Gastroesophageal sphincter (tissue), 4 donors: Measurements from ENCODE around the gene TUT4. TPM values are rescaled to one million over a fixed set of nuclear protein-coding genes. Genes with fewer than 3 reads are reported as not detected.

Source experiments
- ATAC-seq: fragments of 150-250 bp; one replicate; pipeline ENCODE4 v1.9.1; 2016; ENCODE audit warnings: mild to moderate bottlenecking, moderate library complexity
- H3K27ac ChIP-seq, 4 donors: fragments of 200-600 bp; sonication (generic) in 3 of 4; 1 replicate in 3 of 4; 2 replicates in 1 of 4; pipeline ENCODE4 v1.5.1; 2016 to 2019
- H3K27me3 ChIP-seq: fragments of 200-600 bp; sonication (generic); one replicate; pipeline ENCODE4 v1.5.1; 2019
- H3K36me3 ChIP-seq, 2 donors: fragments of 200-600 bp; sonication (generic); one replicate each; pipeline ENCODE4 v1.5.1; 2019; ENCODE audit warnings: control low read depth in 1 of 2
- H3K4me1 ChIP-seq, 3 donors: fragments of 200-600 bp; sonication (generic); 1 replicate in 2 of 3; 2 replicates in 1 of 3; pipeline ENCODE4 v1.5.1; 2016 to 2019; ENCODE audit warnings: control low read depth in 2 of 3
- H3K4me3 ChIP-seq, 2 donors: fragments of 200-600 bp; sonication (generic); one replicate each; pipeline ENCODE4 v1.5.1; 2019; ENCODE audit warnings: mild to moderate bottlenecking in 1 of 2, moderate library complexity in 1 of 2
- H3K9me3 ChIP-seq, 3 donors: fragments of 200-600 bp; sonication (generic); one replicate each; pipeline ENCODE4 v1.5.1; 2017 to 2019; ENCODE audit warnings: control low read depth in 2 of 3
- CTCF ChIP-seq, 4 experiments: fragments of 200-600 bp in 2 of 4; fragments of 450-650 bp in 2 of 4; sonication (generic) in 1 of 4; IDR thresholded peaks; one replicate each; pipeline ENCODE4 v1.5.1; 2017 to 2019; ENCODE audit warnings: antibody characterized with exemption in 4 of 4, mild to moderate bottlenecking in 2 of 4, moderate library complexity in 2 of 4
- EP300 ChIP-seq: sonication (generic); formaldehyde crosslinking; IDR thresholded peaks from one replicate; pipeline ENCODE4 v1.6.1; 2017; ENCODE audit warnings: antibody characterized with exemption, mild to moderate bottlenecking
- POLR2A ChIP-seq, 2 donors: fragments of 450-650 bp; IDR thresholded peaks; one replicate each; pipeline ENCODE4 v1.6.1; 2017; ENCODE audit warnings: antibody characterized with exemption in 2 of 2, mild to moderate bottlenecking in 2 of 2, moderate library complexity in 1 of 2
- POLR2AphosphoS5 ChIP-seq: sonication (generic); formaldehyde crosslinking; IDR thresholded peaks from one replicate; pipeline ENCODE4 v1.6.1; 2017; ENCODE audit warnings: antibody characterized with exemption
- WGBS, 2 donors: methylation state at CpG; one replicate each; pipeline ENCODE4 v1.1.5; 2018; ENCODE audit warnings: low coverage in 1 of 2; 5-methylcytosine and 5-hydroxymethylcytosine counted together
- total RNA-seq, 4 donors: library from RNA; depleted of rRNA; stranded (reverse); fragments of >200 nt; gene quantifications; one replicate each; pipeline ENCODE4 v1.1.0, GENCODE V29; 2016

Gene TUT4
- total RNA-seq, 4 donors from 2014 or later, result 32.3 to 56.5 (median 34.0) TPM

DNA sequence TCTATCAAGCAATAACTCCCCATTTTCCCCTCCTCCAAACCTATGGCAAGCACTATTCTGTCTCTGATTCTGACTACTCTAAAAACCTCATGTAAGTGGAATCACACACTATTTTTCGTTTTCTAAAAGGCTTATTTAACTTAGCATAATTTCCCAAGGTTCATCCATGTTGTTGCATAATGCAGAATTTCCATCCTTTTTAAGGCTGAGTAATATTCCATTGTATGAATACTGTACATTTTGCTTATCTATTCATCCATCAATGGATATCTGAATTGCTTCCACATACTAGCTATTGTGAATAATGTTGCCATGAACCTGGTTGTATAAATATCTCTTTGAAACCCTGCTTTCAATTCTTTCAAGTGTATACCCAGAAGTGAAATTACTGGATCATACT, 48.2 kb downstream of the TUT4 start:
- TF ChIP-seq EP300, result no peak
- no peak for TF ChIP-seq POLR2A (IDR thresholded peaks at IDR 0.05)
- no peak for TF ChIP-seq POLR2AphosphoS5
- no peak for TF ChIP-seq CTCF (IDR thresholded peaks at IDR 0.05)
- no peak for ATAC-seq
- H3K27me3 ChIP-seq, result no peaks in the 10 kb centered on the region
- no peaks in the 10 kb centered on the region for H3K9me3 ChIP-seq
- no peak overlapping the region for H3K27ac ChIP-seq
- H3K36me3 ChIP-seq, result peaks cover 0 to 18% of the 10 kb centered on the region in 2 donors
- 95 to 100% methylated on average over 1 of the region's 1 CpG for WGBS, 2 donors
- no peak overlapping the region for H3K4me3 ChIP-seq
- no peaks in the 10 kb centered on the region for H3K4me1 ChIP-seq

GRCh38 chr1:52503706-52504105, 49.2 kb downstream of the TUT4 start:
- no peaks in the 10 kb centered on the region for H3K9me3 ChIP-seq
- peaks cover 0 to 21% of the 10 kb centered on the region in 2 donors for H3K36me3 ChIP-seq
- TF ChIP-seq POLR2A (IDR thresholded peaks at IDR 0.05) (no peak), EP300 (no peak), CTCF (IDR thresholded peaks at IDR 0.05) (no peak), POLR2AphosphoS5 (no peak)
- H3K27ac ChIP-seq, result no peak overlapping the region
- H3K27me3 ChIP-seq, result no peaks in the 10 kb centered on the region
- no peak overlapping the region for H3K4me3 ChIP-seq
- H3K4me1 ChIP-seq, result no peaks in the 10 kb centered on the region
- no peak for ATAC-seq

- Histone ChIP-seq H3K36me3 (peaks cover 0 to 21% of the 10 kb centered on the region in 2 donors), H3K27me3 (no peaks in the 10 kb centered on the region), H3K27ac (no peak overlapping the region), H3K9me3 (no peaks in the 10 kb centered on the region), H3K4me3 (no peak overlapping the region), H3K4me1 (no peaks in the 10 kb centered on the region)
- TF ChIP-seq EP300 (no peak), POLR2AphosphoS5 (no peak), CTCF (IDR thresholded peaks at IDR 0.05) (no peak), POLR2A (IDR thresholded peaks at IDR 0.05) (no peak)
- WGBS, 2 donors, result 69 to 74% methylated on average over 5 of the region's 5 CpGs
- no peak for ATAC-seq
These were observed 50.1 kb downstream of the TUT4 start for GRCh38 chr1:52502789-52503188.

- no peaks in the 10 kb centered on the region for H3K4me1 ChIP-seq
- H3K27me3 ChIP-seq, result no peaks in the 10 kb centered on the region
- ATAC-seq, result no peak
- peaks cover 3 to 63% of the 10 kb centered on the region in 2 donors for H3K36me3 ChIP-seq
- no peak overlapping the region for H3K27ac ChIP-seq
- H3K9me3 ChIP-seq, result no peaks in the 10 kb centered on the region
- 90 to 93% methylated on average over 2 of the region's 2 CpGs for WGBS, 2 donors
- no peak for TF ChIP-seq POLR2A (IDR thresholded peaks at IDR 0.05)
- no peak for TF ChIP-seq CTCF (IDR thresholded peaks at IDR 0.05)
- no peak for TF ChIP-seq EP300
- no peak for TF ChIP-seq POLR2AphosphoS5
- no peak overlapping the region for H3K4me3 ChIP-seq
These were observed 65.3 kb downstream of the TUT4 start for GRCh38 chr1:52487632-52488031.

DNA sequence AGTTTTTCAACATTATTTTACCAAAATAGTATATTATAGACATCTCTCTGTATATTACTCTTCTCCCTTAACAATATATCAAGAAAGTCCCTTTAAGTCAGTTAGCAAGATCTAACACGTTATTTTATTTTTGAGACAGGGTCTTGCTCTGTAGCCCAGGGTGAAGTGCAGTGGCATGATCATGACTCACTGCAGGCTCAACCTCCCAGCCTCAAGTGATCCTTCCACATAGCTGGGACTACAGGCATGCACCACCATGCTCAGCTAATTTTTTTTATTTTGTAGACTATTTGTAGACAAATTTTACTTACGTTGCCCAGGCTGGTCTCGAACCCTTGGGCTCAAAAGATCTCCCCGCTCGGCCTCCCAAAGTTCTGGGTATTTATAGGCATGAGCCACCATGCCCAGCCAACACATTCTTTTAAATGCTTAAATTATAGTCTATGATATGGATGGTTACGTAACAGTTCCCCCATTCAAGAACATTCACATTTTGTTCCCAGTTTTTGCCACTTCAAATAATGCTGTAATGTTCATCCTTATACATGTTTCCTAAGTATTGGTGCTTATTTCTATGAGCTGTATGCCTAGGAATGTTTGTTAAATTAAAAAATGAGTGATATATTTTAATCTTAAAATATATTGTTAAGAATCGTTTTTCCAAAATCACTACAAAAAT, 70.4 kb downstream of the TUT4 start:
- Histone ChIP-seq H3K27ac (no peak overlapping the region), H3K4me1 (no peaks in the 10 kb centered on the region), H3K9me3 (no peaks in the 10 kb centered on the region), H3K36me3 (peaks cover 3 to 58% of the 10 kb centered on the region in 2 donors), H3K4me3 (no peak overlapping the region), H3K27me3 (no peaks in the 10 kb centered on the region)
- TF ChIP-seq CTCF (IDR thresholded peaks at IDR 0.05) (no peak), POLR2AphosphoS5 (no peak), EP300 (no peak), POLR2A (IDR thresholded peaks at IDR 0.05) (no peak)
- no peak for ATAC-seq
- 95 to 99% methylated on average over 7 of the region's 7 CpGs for WGBS, 2 donors
